Subcutaneous adipose tissue (tissue), 4 donors: Measurements from ENCODE around the gene FSTL3. TPM values are rescaled to one million over a fixed set of nuclear protein-coding genes. Genes with fewer than 3 reads are reported as not detected.

Source experiments
- CTCF ChIP-seq: fragments of 450-650 bp; IDR thresholded peaks from one replicate; pipeline ENCODE4 v1.5.1; 2016; ENCODE audit warnings: low read depth, mild to moderate bottlenecking, control low read depth, antibody characterized with exemption, moderate library complexity
- total RNA-seq, 4 donors: library from RNA; depleted of rRNA; stranded (reverse); fragments of >200 nt; gene quantifications; one replicate each; pipeline ENCODE4 v1.1.0, GENCODE V29; 2016

The FSTL3 gene
- total RNA-seq, 4 donors from 2014 or later, result 54.5 to 124 (median 91.4) TPM

GRCh38 chr19:678791-679388 is 2.7 kb downstream of the FSTL3 start:
- TF ChIP-seq CTCF, result no peak

GRCh38 chr19:679418-680286 is 3.5 kb downstream of the FSTL3 start:
- TF ChIP-seq CTCF, result no peak

DNA sequence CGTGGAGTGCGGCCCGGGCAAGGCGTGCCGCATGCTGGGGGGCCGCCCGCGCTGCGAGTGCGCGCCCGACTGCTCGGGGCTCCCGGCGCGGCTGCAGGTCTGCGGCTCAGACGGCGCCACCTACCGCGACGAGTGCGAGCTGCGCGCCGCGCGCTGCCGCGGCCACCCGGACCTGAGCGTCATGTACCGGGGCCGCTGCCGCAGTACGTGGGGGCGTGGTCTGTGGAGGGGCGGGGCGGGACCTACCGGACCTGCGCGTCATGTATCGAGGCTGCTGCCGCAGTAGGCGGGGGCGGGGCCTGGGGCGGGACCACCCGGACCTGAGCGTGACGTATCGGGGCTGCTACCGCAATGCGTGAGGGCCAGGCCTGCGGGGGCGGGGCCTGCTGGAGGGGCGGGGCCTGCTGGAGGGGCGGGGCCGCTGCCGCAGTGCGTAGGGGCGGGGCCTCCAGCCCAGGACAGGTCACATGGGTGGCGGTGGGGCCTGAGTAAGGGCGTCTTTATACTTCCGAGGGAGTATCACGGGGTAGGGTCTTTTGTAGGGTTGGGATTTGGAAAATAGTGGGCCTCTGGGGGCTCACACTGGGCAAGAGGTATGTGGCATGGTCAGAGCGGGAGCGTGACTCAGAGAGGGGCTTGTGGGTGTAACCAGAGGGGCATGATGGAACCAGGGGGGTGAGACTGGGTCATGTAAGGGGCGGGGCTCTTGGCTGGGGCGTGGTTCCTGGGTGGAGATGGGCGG is 4.3 kb downstream of the FSTL3 start:
- no peak for TF ChIP-seq CTCF

GRCh38 chr19:681029-682019 is 5.1 kb downstream of the FSTL3 start:
- no peak for TF ChIP-seq CTCF

- TF ChIP-seq CTCF, result no peak
Measured at GRCh38 chr19:682678-683320, 6.6 kb downstream of the FSTL3 start.

GRCh38 chr19:685454-685931 is 9.3 kb downstream of the FSTL3 start:
- no peak for TF ChIP-seq CTCF
